GM12872 (cell line): ENCODE results near the gene GMEB2.

ENCODE experiments used
- TF ChIP-seq, protein P1 (sequence below): IDR thresholded peaks from 3 replicates; pipeline ENCODE4 v1.5.1; 2011; ENCODE audit warnings: low read depth, mild to moderate bottlenecking, low read length, moderate library complexity; ENCODE audit not compliant: insufficient read depth

The GMEB2 gene

DNA sequence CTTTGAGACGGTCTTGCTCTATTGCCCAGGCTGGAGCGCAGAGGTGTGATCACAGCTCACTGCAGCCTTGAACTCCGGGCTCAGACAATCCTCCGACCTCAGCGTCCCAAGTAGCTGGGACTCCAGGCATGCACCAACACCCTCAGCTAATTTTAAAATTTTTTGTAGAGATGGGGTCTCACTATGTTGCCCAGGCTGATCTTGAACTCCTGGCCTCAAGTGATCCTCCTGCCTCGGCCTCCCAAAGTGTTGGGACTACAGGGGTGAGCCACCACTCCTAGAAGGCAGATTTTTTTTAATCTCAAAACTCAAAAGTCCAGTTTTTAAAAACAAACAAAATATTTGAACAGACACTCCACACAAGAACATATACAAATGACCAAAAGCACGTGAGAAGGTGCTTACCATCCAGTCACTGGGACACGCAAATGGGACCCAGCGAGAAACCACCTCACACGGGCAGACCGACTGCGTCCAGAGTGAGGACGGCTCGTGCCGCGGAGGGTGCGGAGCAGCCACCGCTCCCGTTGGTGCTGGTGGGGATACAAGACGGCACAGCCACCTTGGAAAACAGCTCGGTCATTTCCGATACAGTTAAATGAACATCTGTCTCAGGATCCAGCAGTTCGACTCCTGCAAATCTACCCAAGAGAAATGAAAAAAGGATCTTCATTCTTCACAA, 44.4 kb downstream of the GMEB2 start:
- TF ChIP-seq, protein P1, sequence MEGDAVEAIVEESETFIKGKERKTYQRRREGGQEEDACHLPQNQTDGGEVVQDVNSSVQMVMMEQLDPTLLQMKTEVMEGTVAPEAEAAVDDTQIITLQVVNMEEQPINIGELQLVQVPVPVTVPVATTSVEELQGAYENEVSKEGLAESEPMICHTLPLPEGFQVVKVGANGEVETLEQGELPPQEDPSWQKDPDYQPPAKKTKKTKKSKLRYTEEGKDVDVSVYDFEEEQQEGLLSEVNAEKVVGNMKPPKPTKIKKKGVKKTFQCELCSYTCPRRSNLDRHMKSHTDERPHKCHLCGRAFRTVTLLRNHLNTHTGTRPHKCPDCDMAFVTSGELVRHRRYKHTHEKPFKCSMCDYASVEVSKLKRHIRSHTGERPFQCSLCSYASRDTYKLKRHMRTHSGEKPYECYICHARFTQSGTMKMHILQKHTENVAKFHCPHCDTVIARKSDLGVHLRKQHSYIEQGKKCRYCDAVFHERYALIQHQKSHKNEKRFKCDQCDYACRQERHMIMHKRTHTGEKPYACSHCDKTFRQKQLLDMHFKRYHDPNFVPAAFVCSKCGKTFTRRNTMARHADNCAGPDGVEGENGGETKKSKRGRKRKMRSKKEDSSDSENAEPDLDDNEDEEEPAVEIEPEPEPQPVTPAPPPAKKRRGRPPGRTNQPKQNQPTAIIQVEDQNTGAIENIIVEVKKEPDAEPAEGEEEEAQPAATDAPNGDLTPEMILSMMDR, result no peak

DNA sequence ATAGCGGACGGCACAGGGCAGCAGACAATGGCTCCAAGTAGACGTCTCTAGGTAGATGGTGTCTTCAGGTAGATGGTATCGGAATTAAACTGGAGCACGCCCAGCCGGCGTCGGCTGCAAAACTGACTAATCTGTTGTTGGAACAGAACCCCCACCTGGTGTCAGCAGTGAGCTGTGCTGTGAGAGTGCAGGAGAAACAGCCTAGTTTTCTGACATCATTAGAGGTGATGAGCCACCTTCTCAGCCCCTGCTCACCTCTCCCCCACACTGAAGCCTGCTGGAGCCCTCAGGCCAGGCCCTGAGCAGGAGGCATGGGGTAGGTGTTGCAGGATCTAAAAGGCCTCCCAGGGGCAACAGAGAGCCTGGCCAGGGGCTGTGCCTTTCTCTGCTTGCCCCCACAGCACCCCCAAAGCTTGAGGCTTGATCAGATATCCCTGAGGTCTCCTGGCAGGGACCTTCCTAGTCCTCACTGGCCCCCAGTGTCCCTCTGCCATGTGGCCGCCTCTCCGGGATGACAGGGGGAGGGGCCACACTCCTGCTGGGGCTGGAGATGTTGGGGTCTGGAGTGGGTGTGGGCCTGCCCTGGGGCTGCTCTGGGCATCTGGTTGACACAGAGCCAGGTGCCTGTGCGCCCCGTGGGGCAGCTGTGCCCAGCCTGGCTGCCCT, 46.0 kb downstream of the GMEB2 start:
- TF ChIP-seq, protein P1, result peak; percentile 73

DNA sequence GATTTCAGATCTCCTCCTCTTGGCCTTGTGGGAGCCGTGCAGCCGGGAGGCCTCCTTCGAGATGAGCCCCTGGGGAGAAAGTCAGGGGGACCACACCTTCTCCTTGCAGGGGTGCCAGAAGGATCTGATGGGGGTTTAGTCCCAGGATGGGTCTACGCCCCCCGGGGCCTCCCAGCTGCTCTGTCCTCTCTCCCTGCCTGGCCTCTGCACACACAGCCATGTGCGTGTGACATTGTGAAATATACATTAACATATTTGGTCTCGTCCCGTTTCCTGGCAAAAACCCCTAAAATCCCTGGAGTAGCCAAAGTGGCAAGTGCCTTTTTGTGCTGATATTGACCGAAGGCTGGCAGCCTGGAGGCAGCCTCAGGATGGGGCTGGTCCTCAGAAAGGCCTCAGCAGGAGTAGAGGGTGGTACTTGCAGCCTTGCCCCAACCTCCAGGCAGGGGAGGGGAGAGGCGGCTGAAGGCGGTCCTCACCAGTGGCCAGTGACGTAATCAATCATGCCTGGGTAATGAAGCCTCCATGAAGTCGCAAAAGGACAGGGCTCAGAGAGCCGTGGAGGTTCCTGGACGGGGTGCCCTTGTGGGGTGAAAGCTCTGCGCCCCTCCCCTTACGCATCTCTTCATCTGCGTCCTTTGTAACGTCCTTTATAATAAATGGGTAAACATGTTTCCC, 47.7 kb downstream of the GMEB2 start:
- TF ChIP-seq, protein P1, result no peak

DNA sequence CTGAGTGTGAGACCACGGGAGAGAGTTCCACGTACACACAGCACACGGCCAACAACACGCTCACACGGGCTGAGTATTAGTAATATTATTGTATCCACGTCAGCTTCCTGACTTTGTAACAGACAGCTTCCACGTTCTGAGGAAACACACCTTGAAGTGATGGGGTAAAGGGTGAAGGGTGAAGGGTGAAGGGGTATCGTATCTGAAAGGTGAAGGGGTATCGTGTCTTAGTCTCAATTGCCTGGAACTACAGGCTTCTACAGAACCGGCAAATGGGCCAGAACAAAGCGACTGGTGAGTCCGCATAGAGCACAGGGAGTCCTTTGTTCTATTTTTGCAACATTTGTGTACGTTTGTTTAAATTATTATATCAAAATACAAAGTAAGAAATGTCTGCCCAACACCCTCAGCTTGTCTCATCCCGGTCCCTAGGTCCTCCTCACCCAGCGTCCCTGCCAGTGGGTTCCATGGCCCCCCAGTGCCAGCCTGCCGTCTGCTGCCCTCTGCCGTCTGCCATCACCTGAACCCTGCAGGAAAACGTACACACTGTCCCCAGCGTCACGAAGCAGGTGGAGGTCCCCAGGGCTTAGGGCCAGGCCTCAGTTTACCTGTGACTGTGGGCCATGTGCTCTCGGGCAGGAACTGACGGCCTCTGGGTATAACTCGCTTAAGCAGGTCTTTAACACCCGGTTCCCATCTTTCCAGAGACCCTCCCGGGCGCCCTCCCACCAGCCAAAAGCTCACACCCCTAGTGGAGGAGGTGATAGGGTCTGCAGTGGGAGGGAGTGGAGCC, 48.5 kb downstream of the GMEB2 start:
- TF ChIP-seq, protein P1, result peak; percentile 34; the same call in 2 of the 3 replicates

GRCh38 chr20:63577317-63577894, 49.5 kb downstream of the GMEB2 start:
- TF ChIP-seq, protein P1, result no peak

DNA sequence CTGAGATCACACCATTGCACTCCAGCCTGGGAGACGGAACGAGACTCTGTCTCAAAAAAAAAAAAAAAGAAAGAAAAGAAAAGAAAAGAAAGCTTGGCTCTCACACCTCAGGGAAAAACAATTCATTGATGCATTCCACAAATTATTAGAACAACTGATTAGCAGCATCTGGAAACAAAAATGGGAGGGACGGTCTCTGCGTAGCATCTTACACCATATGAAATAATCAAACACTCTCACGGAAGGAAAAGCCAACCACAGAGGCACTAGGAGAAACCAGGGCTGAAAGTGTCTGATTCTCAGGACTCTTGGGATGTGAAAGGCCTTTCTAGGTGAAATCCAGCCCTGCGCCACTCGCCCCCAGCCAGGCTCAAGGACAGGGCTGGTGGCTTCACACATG, 50.6 kb downstream of the GMEB2 start:
- TF ChIP-seq, protein P1, result no peak
